Measurements from ENCODE around the gene ARL8B. TPM values are rescaled to one million over a fixed set of nuclear protein-coding genes. Genes with fewer than 3 reads are reported as not detected.
A peak's percentile ranks its signal among the peaks of the same experiment; 100 is the strongest.

Gene ARL8B
- total RNA-seq, 1 experiment from 2014 or later, result 29.0 TPM

DNA sequence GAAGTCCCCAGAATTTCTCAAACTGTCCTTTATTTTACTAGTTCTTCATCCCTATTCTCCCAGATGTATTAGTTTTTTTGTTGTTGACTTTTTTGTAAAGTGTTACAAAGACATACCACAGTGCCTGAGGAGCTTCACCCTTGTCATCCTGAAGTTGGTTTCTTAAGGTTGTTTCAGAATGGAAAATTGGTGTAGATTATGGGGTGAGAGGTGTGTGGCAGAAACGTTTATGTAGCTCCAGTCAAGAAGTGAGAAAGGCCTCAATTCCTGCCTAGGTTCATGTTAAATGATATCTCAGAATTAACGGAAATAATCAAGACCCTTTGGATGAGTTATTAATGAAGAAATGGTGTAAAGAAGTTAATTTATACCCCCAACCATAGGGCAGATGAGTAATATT lies 72.2 kb downstream of the ARL8B start:
- no peak overlapping the region for H4K91ac ChIP-seq (ENCODE audit: insufficient read length, low read depth, low read length)
- H3K27ac ChIP-seq (ENCODE audit: insufficient read length, low read depth, low read length), result no peak overlapping the region
- Mint-ChIP-seq H3K27ac (peak overlapping the region in 1 of 3 experiments; percentile 2; a peak in 1 of 7 replicates), H3K4me1 (peaks cover 31 to 42% of the 10 kb centered on the region in 2 experiments), H3K4me3 (no peak overlapping the region), H3K27me3 (ENCODE audit: low read depth) (no peaks in the 10 kb centered on the region), H3K36me3 (ENCODE audit: insufficient read depth in 1 of 3, low read depth in 3 of 3) (peaks cover 20 to 21% (median 21%) of the 10 kb centered on the region in 3 experiments), H3K9me3 (no peaks in the 10 kb centered on the region)
- H3K23me2 ChIP-seq (ENCODE audit: insufficient read length, low read depth, low read length, poor library complexity, severe bottlenecking), result no peaks in the 10 kb centered on the region
- no peak overlapping the region for H2BK12ac ChIP-seq (ENCODE audit: insufficient read length, low read depth, low read length)
- H2BK120ac ChIP-seq (ENCODE audit: low read depth, low read length, poor library complexity, severe bottlenecking), result no peak overlapping the region
- no peak overlapping the region for H3K23ac ChIP-seq (ENCODE audit: insufficient read length, low read depth, low read length)
- peaks cover 4% of the 10 kb centered on the region for H3K79me1 ChIP-seq (ENCODE audit: insufficient read depth, low read depth, low read length, poor library complexity, severe bottlenecking)
- H3K27me3 ChIP-seq (ENCODE audit: insufficient read depth, low read length), result no peaks in the 10 kb centered on the region
- H3K14ac ChIP-seq (ENCODE audit: insufficient read depth, low read length), result no peak overlapping the region
- peaks cover 6% of the 10 kb centered on the region; the same call in 1 of the 2 replicates for H3K4me1 ChIP-seq (ENCODE audit: insufficient read depth, low read length)
- no peaks in the 10 kb centered on the region for H3K9me3 ChIP-seq (ENCODE audit: control insufficient read depth, low read depth, low read length)
- no peak for DNase-seq
- no peak overlapping the region for H3T11ph ChIP-seq (ENCODE audit: low read length)
- no peak overlapping the region for H3K9ac ChIP-seq (ENCODE audit: extremely low read depth, insufficient read length, low read length)
- no peak overlapping the region for H3K56ac ChIP-seq (ENCODE audit: insufficient read length, low read depth, low read length)
- H2BK15ac ChIP-seq (ENCODE audit: low read depth, low read length), result no peak overlapping the region
- H4K5ac ChIP-seq (ENCODE audit: insufficient read length, low read depth, low read length), result no peak overlapping the region
- H4K8ac ChIP-seq (replicated peaks; ENCODE audit: insufficient read length, low read depth, low read length), result no peak overlapping the region
- no peak overlapping the region for H2BK20ac ChIP-seq (ENCODE audit: low read depth, low read length, poor library complexity, severe bottlenecking)
- H2BK5ac ChIP-seq (ENCODE audit: insufficient read length, low read length), result no peak overlapping the region
- no peak overlapping the region for H2AK5ac ChIP-seq (ENCODE audit: insufficient read length, low read length)
- H3K79me2 ChIP-seq (ENCODE audit: insufficient read depth, low read length), result peaks cover 12% of the 10 kb centered on the region; the same call in 1 of the 2 replicates
- no peak overlapping the region for H2AFZ ChIP-seq (ENCODE audit: low read length)
- no CpG with 5 or more reads among the region's 2 CpGs for WGBS (ENCODE audit: extremely low coverage, insufficient read length, low lambda C conversion rate)
- no peak overlapping the region for H3K4ac ChIP-seq (ENCODE audit: low read depth, low read length)
- no peak overlapping the region for H3K18ac ChIP-seq (ENCODE audit: insufficient read length, low read depth, low read length)
- TF ChIP-seq, protein P1, sequence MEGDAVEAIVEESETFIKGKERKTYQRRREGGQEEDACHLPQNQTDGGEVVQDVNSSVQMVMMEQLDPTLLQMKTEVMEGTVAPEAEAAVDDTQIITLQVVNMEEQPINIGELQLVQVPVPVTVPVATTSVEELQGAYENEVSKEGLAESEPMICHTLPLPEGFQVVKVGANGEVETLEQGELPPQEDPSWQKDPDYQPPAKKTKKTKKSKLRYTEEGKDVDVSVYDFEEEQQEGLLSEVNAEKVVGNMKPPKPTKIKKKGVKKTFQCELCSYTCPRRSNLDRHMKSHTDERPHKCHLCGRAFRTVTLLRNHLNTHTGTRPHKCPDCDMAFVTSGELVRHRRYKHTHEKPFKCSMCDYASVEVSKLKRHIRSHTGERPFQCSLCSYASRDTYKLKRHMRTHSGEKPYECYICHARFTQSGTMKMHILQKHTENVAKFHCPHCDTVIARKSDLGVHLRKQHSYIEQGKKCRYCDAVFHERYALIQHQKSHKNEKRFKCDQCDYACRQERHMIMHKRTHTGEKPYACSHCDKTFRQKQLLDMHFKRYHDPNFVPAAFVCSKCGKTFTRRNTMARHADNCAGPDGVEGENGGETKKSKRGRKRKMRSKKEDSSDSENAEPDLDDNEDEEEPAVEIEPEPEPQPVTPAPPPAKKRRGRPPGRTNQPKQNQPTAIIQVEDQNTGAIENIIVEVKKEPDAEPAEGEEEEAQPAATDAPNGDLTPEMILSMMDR (conservative IDR thresholded peaks at IDR 0.05), result no peak
- H4K20me1 ChIP-seq (ENCODE audit: control insufficient read depth, insufficient read depth, insufficient read length), result no peaks in the 10 kb centered on the region
- H3K4me2 ChIP-seq (ENCODE audit: insufficient read depth, insufficient read length, low read length), result no peak overlapping the region
